Natural killer cell (primary cell): Measurements from ENCODE around the gene SLC22A23. TPM values are rescaled to one million over a fixed set of nuclear protein-coding genes. Genes with fewer than 3 reads are reported as not detected.

ENCODE experiments used
- ATAC-seq, 3 donors: fragments of 150-1000 bp in 2 of 3; fragments of 200-7000 bp in 1 of 3; cut with Tn5 transposase; 1 replicate in 1 of 3; 2 replicates in 2 of 3; pipeline ENCODE4 v1.10.0; 2021; ENCODE audit warnings: mild to moderate bottlenecking in 2 of 3, moderate library complexity in 2 of 3
- DNase-seq, 2 donors: peaks; one replicate each; pipeline versions ENCODE4 v3.0.0 to v3.0.0-alpha.2; 2013 to 2021; ENCODE audit warnings: mixed read lengths in 1 of 2
- H3K27ac ChIP-seq: one replicate; pipeline ENCODE4 v1.5.1; 2013; ENCODE audit warnings: mild to moderate bottlenecking, low read length
- H3K27me3 ChIP-seq: one replicate; pipeline ENCODE4 v1.6.1; 2013; ENCODE audit warnings: low read length; ENCODE audit not compliant: control insufficient read depth, insufficient read depth
- H3K36me3 ChIP-seq: one replicate; pipeline ENCODE4 v1.6.1; 2013; ENCODE audit warnings: low read length; ENCODE audit not compliant: control insufficient read depth, insufficient read depth
- H3K4me1 ChIP-seq: one replicate; pipeline ENCODE4 v1.6.1; 2013; ENCODE audit warnings: low read length; ENCODE audit not compliant: control insufficient read depth, insufficient read depth
- H3K4me3 ChIP-seq: one replicate; pipeline ENCODE4 v1.5.1; 2013; ENCODE audit warnings: low read length
- H3K9me3 ChIP-seq: one replicate; pipeline ENCODE4 v1.6.1; 2013; ENCODE audit warnings: low read length; ENCODE audit not compliant: control insufficient read depth, insufficient read depth
- H3K27ac Mint-ChIP-seq, 2 donors: one replicate each; pipeline ENCODE4 v1.8.0; 2022; ENCODE audit warnings: mild to moderate bottlenecking in 2 of 2, mixed read lengths in 2 of 2, moderate library complexity in 1 of 2
- H3K27me3 Mint-ChIP-seq, 2 donors: one replicate each; pipeline ENCODE4 v1.8.0; 2022; ENCODE audit warnings: low read depth in 2 of 2, mixed read lengths in 2 of 2
- H3K36me3 Mint-ChIP-seq: one replicate; pipeline ENCODE4 v1.8.0; 2022; ENCODE audit warnings: mixed read lengths
- H3K4me1 Mint-ChIP-seq, 2 donors: one replicate each; pipeline ENCODE4 v1.8.0; 2022; ENCODE audit warnings: mixed read lengths in 2 of 2
- H3K4me3 Mint-ChIP-seq: one replicate; pipeline ENCODE4 v1.8.0; 2022; ENCODE audit warnings: mild to moderate bottlenecking, moderate library complexity, mixed read lengths
- H3K9me3 Mint-ChIP-seq, 2 donors: one replicate each; pipeline ENCODE4 v1.8.0; 2022; ENCODE audit warnings: mixed read lengths in 2 of 2
- WGBS: methylation state at CpG from one replicate; pipeline ENCODE4 v1.1.7; 2013; ENCODE audit warnings: missing lambda C conversion rate; ENCODE audit not compliant: insufficient coverage; 5-methylcytosine and 5-hydroxymethylcytosine counted together
- intact Hi-C: fragments of 100-400 bp; cut with micrococcal nuclease; formaldehyde crosslinking; loops from one replicate; pipeline ENCODE4 v1.14.2; 2022
- total RNA-seq, 4 donors: library from RNA; stranded (reverse); fragments of 120-200 nt in 1 of 4; gene quantifications; one replicate each; pipeline versions ENCODE4 v1.2.3 to v1.2.4, GENCODE V29; 2013 to 2022
- TF ChIP-seq, protein P1 (sequence below): fragments of 200-600 bp; IDR thresholded peaks from one replicate; pipeline ENCODE4 v1.8.0; 2022; ENCODE audit warnings: antibody characterized with exemption

The SLC22A23 gene
- total RNA-seq, 3 donors from 2014 or later (not counting 1 experiment from before 2014, with no cell fraction given) = 0.24 to 0.79 (median 0.38) TPM

DNA sequence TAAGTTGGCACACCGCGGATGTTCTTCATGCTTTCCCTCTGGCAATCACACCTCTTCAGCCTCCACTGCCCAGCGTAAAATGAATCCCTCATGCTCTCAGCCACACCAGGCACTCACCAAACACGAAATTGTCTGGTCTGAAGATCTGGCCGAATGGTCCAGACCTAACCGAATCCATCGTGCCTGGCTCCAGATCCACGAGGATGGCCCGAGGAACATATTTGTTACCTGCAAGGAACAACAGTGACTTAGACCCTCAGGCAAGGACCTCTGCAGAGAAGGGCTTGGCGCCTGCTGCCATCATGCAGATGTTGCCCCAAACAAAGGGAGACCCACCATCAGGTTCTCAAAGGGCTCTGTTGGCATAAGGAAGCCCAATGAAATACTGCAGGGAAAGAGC lies 230.8 kb downstream of the SLC22A23 start:
- peaks cover 50% of the 10 kb centered on the region for H3K27me3 ChIP-seq
- H3K27ac ChIP-seq = no peak overlapping the region
- Mint-ChIP-seq H3K9me3 (peaks cover 0 to 5% of the 10 kb centered on the region in 2 donors), H3K36me3 (no peaks in the 10 kb centered on the region), H3K27ac (no peak overlapping the region), H3K4me1 (peaks cover 30 to 41% of the 10 kb centered on the region in 2 donors), H3K27me3 (peaks cover 45 to 53% of the 10 kb centered on the region in 2 donors), H3K4me3 (no peak overlapping the region)
- ATAC-seq = no peak
- H3K4me3 ChIP-seq = no peak overlapping the region
- TF ChIP-seq, protein P1, sequence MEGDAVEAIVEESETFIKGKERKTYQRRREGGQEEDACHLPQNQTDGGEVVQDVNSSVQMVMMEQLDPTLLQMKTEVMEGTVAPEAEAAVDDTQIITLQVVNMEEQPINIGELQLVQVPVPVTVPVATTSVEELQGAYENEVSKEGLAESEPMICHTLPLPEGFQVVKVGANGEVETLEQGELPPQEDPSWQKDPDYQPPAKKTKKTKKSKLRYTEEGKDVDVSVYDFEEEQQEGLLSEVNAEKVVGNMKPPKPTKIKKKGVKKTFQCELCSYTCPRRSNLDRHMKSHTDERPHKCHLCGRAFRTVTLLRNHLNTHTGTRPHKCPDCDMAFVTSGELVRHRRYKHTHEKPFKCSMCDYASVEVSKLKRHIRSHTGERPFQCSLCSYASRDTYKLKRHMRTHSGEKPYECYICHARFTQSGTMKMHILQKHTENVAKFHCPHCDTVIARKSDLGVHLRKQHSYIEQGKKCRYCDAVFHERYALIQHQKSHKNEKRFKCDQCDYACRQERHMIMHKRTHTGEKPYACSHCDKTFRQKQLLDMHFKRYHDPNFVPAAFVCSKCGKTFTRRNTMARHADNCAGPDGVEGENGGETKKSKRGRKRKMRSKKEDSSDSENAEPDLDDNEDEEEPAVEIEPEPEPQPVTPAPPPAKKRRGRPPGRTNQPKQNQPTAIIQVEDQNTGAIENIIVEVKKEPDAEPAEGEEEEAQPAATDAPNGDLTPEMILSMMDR = no peak
- H3K36me3 ChIP-seq = no peaks in the 10 kb centered on the region
- 90% methylated on average over 10 of the region's 10 CpGs for WGBS
- H3K9me3 ChIP-seq = no peaks in the 10 kb centered on the region
- DNase-seq = no peak
- peaks cover 42% of the 10 kb centered on the region for H3K4me1 ChIP-seq
- intact Hi-C loops = no loop called here

DNA sequence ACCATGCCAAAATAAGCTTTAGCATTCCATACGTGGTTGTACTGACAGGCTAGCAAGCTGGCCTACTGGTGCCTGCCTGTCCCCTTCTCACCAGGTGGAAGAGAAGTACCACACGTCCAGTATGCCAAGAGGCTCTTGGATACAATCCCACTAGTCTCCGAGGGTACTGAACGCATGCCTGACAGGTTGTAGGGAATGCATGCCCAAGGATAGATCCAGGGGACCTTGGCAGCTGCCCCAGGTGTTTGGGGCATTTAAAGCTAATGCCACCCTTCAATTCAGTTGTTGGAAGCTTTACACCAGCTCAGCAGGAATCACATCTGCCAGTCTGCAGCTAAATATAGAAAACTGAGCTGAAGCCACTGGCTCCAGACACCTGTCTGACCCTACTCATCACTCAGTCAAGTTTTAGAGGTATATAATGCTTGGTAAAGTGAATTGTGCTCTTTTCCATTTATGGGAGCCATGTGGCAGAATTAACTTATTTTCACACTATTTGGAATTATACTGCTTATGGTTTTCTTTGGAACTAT lies 234.3 kb downstream of the SLC22A23 start:
- no peak overlapping the region for H3K4me3 Mint-ChIP-seq
- Histone ChIP-seq H3K27me3 (peaks cover 20% of the 10 kb centered on the region), H3K4me1 (peaks cover 12% of the 10 kb centered on the region), H3K4me3 (no peak overlapping the region), H3K36me3 (no peaks in the 10 kb centered on the region), H3K27ac (no peak overlapping the region), H3K9me3 (no peaks in the 10 kb centered on the region)
- H3K27ac Mint-ChIP-seq = peak overlapping the region in 1 of 2 donors; percentile 73
- ATAC-seq (no peak), DNase-seq (no peak)
- H3K4me1 Mint-ChIP-seq = peaks cover 5 to 9% of the 10 kb centered on the region in 2 donors
- peaks cover 0 to 5% of the 10 kb centered on the region in 2 donors for H3K9me3 Mint-ChIP-seq
- intact Hi-C loops = no loop called here
- H3K27me3 Mint-ChIP-seq = peaks cover 24 to 52% of the 10 kb centered on the region in 2 donors
- H3K36me3 Mint-ChIP-seq = no peaks in the 10 kb centered on the region
- WGBS = 90% methylated on average over 4 of the region's 4 CpGs
- TF ChIP-seq, protein P1 = no peak

DNA sequence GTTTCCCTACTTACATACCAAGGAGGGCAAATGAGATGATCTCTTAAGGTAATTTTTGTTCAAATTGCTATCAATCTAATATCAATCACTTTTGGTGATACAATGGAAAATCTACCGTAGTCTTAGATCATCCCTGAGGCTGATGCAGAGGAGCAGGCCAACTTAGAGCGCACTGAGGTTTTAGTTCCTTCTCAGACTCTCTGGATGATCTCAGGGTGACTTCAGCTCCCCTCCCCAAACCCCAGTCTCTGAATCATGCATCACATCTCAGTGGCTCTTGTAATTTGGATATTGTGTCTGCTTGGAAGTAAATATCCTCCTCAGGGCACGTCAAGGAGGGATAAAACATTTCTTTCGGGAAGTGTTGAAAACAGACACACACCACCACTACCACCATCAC lies 235.3 kb downstream of the SLC22A23 start:
- no peak for DNase-seq
- peaks cover 0 to under 1% of the 10 kb centered on the region in 2 donors for H3K4me1 Mint-ChIP-seq
- Histone ChIP-seq H3K4me1 (peaks cover 2% of the 10 kb centered on the region), H3K27ac (no peak overlapping the region), H3K9me3 (no peaks in the 10 kb centered on the region), H3K36me3 (no peaks in the 10 kb centered on the region), H3K4me3 (no peak overlapping the region), H3K27me3 (peaks cover 12% of the 10 kb centered on the region)
- 100% methylated on average over 2 of the region's 4 CpGs for WGBS
- peak overlapping the region in 1 of 2 donors; percentile 73 for H3K27ac Mint-ChIP-seq
- intact Hi-C loops = no loop called here
- H3K27me3 Mint-ChIP-seq = peaks cover 22 to 52% of the 10 kb centered on the region in 2 donors
- ATAC-seq = no peak
- no peak overlapping the region for H3K4me3 Mint-ChIP-seq
- peaks cover 0 to 5% of the 10 kb centered on the region in 2 donors for H3K9me3 Mint-ChIP-seq
- TF ChIP-seq, protein P1 = no peak
- no peaks in the 10 kb centered on the region for H3K36me3 Mint-ChIP-seq

DNA sequence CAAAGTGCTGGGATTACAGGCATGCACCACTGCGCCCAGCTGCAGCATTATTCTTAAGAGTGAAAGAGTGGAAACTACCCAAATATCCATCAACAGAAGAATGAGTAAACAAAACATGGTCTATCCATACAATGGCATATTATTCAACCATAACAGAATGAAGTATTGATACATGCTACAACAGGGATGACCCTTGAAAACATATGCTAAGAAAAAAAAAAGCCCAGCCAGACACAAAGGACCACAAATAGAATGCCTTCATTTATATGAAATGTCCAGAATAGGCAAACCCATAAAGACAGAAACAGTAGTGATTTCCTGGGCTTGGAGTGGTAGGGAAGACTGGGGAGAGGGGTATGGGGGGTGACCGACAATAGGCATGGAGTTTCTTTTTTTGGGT lies 236.5 kb downstream of the SLC22A23 start:
- Mint-ChIP-seq H3K36me3 (no peaks in the 10 kb centered on the region), H3K4me1 (no peaks in the 10 kb centered on the region), H3K4me3 (no peak overlapping the region), H3K9me3 (peaks cover 0 to 5% of the 10 kb centered on the region in 2 donors), H3K27ac (no peak overlapping the region), H3K27me3 (peaks cover 29 to 53% of the 10 kb centered on the region in 2 donors)
- intact Hi-C loops = no loop called here
- Histone ChIP-seq H3K27ac (no peak overlapping the region), H3K4me3 (no peak overlapping the region), H3K4me1 (no peaks in the 10 kb centered on the region), H3K36me3 (no peaks in the 10 kb centered on the region), H3K9me3 (no peaks in the 10 kb centered on the region), H3K27me3 (peaks cover 2% of the 10 kb centered on the region)
- WGBS = 87% methylated on average over 2 of the region's 2 CpGs
- DNase-seq (no peak), ATAC-seq (no peak)
- TF ChIP-seq, protein P1 = no peak
